ENCODE data around the gene REXO5.
"Not testable (repeated sequence)": the region's sequence is repeated elsewhere in the genome, so short reads cannot be mapped to it uniquely, and the experiment has no call there.

The REXO5 gene

GRCh38 chr16:20847550-20847949, 41.2 kb downstream of the REXO5 start:
- DNase-seq (ENCODE audit: low read depth in 2 of 2), result no peak

- DNase-seq (ENCODE audit: low read depth in 2 of 2), result peak; percentile 39 to 54
Observed at GRCh38 chr16:20849589-20850390, 43.5 kb downstream of the REXO5 start.

GRCh38 chr16:20850981-20851380, 44.7 kb downstream of the REXO5 start:
- no peak for DNase-seq (ENCODE audit: low read depth in 2 of 2)

- no peak for DNase-seq (ENCODE audit: low read depth in 2 of 2)
Observed at GRCh38 chr16:20851601-20852000, 45.3 kb downstream of the REXO5 start.

GRCh38 chr16:20853143-20853542, 46.8 kb downstream of the REXO5 start:
- no peak for DNase-seq (ENCODE audit: low read depth in 2 of 2)

- no peak for DNase-seq (ENCODE audit: low read depth in 2 of 2)
Observed at GRCh38 chr16:20853981-20854620, 47.8 kb downstream of the REXO5 start.

GRCh38 chr16:20854963-20855362, 48.6 kb downstream of the REXO5 start:
- no peak for DNase-seq (ENCODE audit: low read depth in 2 of 2)

- no peak for DNase-seq (ENCODE audit: low read depth in 2 of 2)
Observed at GRCh38 chr16:20857281-20857680, 51.0 kb downstream of the REXO5 start.

GRCh38 chr16:20859229-20859628, 52.9 kb downstream of the REXO5 start:
- DNase-seq (ENCODE audit: low read depth in 2 of 2), result no peak

GRCh38 chr16:20859699-20860098, 53.4 kb downstream of the REXO5 start:
- DNase-seq (ENCODE audit: low read depth in 2 of 2), result no peak

- DNase-seq (ENCODE audit: low read depth in 2 of 2), result no peak
Observed at GRCh38 chr16:20860361-20860760, 54.0 kb downstream of the REXO5 start.

- DNase-seq (ENCODE audit: low read depth in 2 of 2), result not testable (repeated sequence)
Observed at GRCh38 chr16:20860995-20861394, 54.7 kb downstream of the REXO5 start.

GRCh38 chr16:20862162-20862960, 56.0 kb downstream of the REXO5 start:
- DNase-seq (ENCODE audit: low read depth in 2 of 2), result no peak

- DNase-seq (ENCODE audit: low read depth in 2 of 2), result not testable (repeated sequence)
Observed at GRCh38 chr16:20864376-20864775, 58.0 kb downstream of the REXO5 start.

- DNase-seq (ENCODE audit: low read depth in 2 of 2), result no peak
Observed at GRCh38 chr16:20865420-20866131, 59.2 kb downstream of the REXO5 start.

GRCh38 chr16:20866145-20866772, 59.9 kb downstream of the REXO5 start:
- no peak for DNase-seq (ENCODE audit: low read depth in 2 of 2)

- no peak for DNase-seq (ENCODE audit: low read depth in 2 of 2)
Observed at GRCh38 chr16:20866801-20867200, 60.5 kb downstream of the REXO5 start.

GRCh38 chr16:20867585-20867984, 61.3 kb downstream of the REXO5 start:
- DNase-seq (ENCODE audit: low read depth in 2 of 2), result no peak

- DNase-seq (ENCODE audit: low read depth in 2 of 2), result no peak
Observed at GRCh38 chr16:20868890-20869289, 62.6 kb downstream of the REXO5 start.

GRCh38 chr16:20870122-20870820, 63.9 kb downstream of the REXO5 start:
- no peak for DNase-seq (ENCODE audit: low read depth in 2 of 2)

- no peak for DNase-seq (ENCODE audit: low read depth in 2 of 2)
Observed at GRCh38 chr16:20871258-20871657, 64.9 kb downstream of the REXO5 start.

Data from stimulated activated CD8-positive, alpha-beta memory T cell treated with anti-CD3 and anti-CD28 coated beads, Interleukin-7, amount 100 ng/mL, for 1 hour (primary cell).